Measurements from ENCODE around the gene P2RX3. TPM values are rescaled to one million over a fixed set of nuclear protein-coding genes. Genes with fewer than 3 reads are reported as not detected.
A peak's percentile ranks its signal among the peaks of the same experiment; 100 is the strongest.

P2RX3 gene
- total RNA-seq, 1 donor from 2014 or later = not detected

- peaks cover 0 to 40% of the 10 kb centered on the region in 2 donors for H3K36me3 ChIP-seq
Measured at GRCh38 chr11:57324154-57324885, 13.8 kb upstream of the P2RX3 start.

GRCh38 chr11:57324886-57325734 lies 13.0 kb upstream of the P2RX3 start, which contains the start of gene TNKS1BP1:
TSS of gene TNKS1BP1 (minus strand) at chr11:57324952. CDS start at chr11:57321885, 3,067 bp downstream.
- Histone ChIP-seq H3K27ac (peak within 1 kb of the TSS; percentile 98), H3K4me1 (peaks cover 53% of the 10 kb centered on the region), H3K4me3 (peak within 1 kb of the TSS; percentile 89 to 96), H3K9me3 (no peaks in the 10 kb centered on the region), H3K36me3 (peaks cover 0 to 40% of the 10 kb centered on the region in 2 donors), H3K27me3 (no peaks in the 10 kb centered on the region)
- TF ChIP-seq POLR2A (IDR thresholded peaks at IDR 0.05) (peak; percentile 6 to 86), POLR2AphosphoS5 (IDR thresholded peaks at IDR 0.05; ENCODE audit: insufficient read depth in 1 of 2, low read depth in 1 of 2) (peak; percentile 91 to 92), CTCF (IDR thresholded peaks at IDR 0.05) (no peak)
- DNase-seq (ENCODE audit: extremely low spot score in 2 of 2) = peak in 1 of 2 donors; percentile 99
- intact Hi-C loops (cut with DNase I) = loop anchor here (10.0 kb wide), 1 partner anchor 320 kb away; the partner anchor contains the start of gene YPEL4

More at GRCh38 chr11:57324154-57324885, 13.8 kb upstream of the P2RX3 start:
- TF ChIP-seq POLR2A (IDR thresholded peaks at IDR 0.05) = no peak
- TF ChIP-seq POLR2AphosphoS5 (IDR thresholded peaks at IDR 0.05; ENCODE audit: insufficient read depth in 1 of 2, low read depth in 1 of 2) = peak in 1 of 2 donors; percentile 56
- H3K4me1 ChIP-seq = peaks cover 61% of the 10 kb centered on the region
- DNase-seq (ENCODE audit: extremely low spot score in 2 of 2) = no peak
- H3K9me3 ChIP-seq = no peaks in the 10 kb centered on the region
- no peaks in the 10 kb centered on the region for H3K27me3 ChIP-seq
- peak overlapping the region; percentile 89 to 96 for H3K4me3 ChIP-seq
- peak overlapping the region; percentile 98 for H3K27ac ChIP-seq
- intact Hi-C loops (cut with DNase I) = loop anchor here (10.0 kb wide), 1 partner anchor 320 kb away; the partner anchor contains the start of gene YPEL4

- TF ChIP-seq CTCF (IDR thresholded peaks at IDR 0.05) (no peak), POLR2AphosphoS5 (IDR thresholded peaks at IDR 0.05; ENCODE audit: insufficient read depth in 1 of 2, low read depth in 1 of 2) (no peak), POLR2A (IDR thresholded peaks at IDR 0.05) (peak in 1 of 2 donors; percentile 29)
- DNase-seq (ENCODE audit: extremely low spot score in 2 of 2) = no peak
- Histone ChIP-seq H3K36me3 (peaks cover 0 to 42% of the 10 kb centered on the region in 2 donors), H3K4me1 (peaks cover 47% of the 10 kb centered on the region), H3K27ac (peak overlapping the region; percentile 98), H3K9me3 (no peaks in the 10 kb centered on the region), H3K27me3 (no peaks in the 10 kb centered on the region), H3K4me3 (peak overlapping the region; percentile 89 to 96)
- intact Hi-C loops (cut with DNase I) = loop anchor here (10.0 kb wide), 1 partner anchor 319 kb away; the partner anchor contains the start of gene YPEL4
Measured at GRCh38 chr11:57325735-57326048, 12.5 kb upstream of the P2RX3 start.

GRCh38 chr11:57327721-57328120 lies 10.4 kb upstream of the P2RX3 start:
- no peaks in the 10 kb centered on the region for H3K9me3 ChIP-seq
- peaks cover 0 to 62% of the 10 kb centered on the region in 2 donors for H3K36me3 ChIP-seq
- TF ChIP-seq CTCF (IDR thresholded peaks at IDR 0.05) (no peak), POLR2AphosphoS5 (IDR thresholded peaks at IDR 0.05; ENCODE audit: insufficient read depth in 1 of 2, low read depth in 1 of 2) (no peak), POLR2A (IDR thresholded peaks at IDR 0.05) (no peak)
- peaks cover 30% of the 10 kb centered on the region for H3K4me1 ChIP-seq
- intact Hi-C loops (cut with DNase I) = loop anchor here (10.0 kb wide), 1 partner anchor 317 kb away; the partner anchor contains the start of gene YPEL4
- no peak for DNase-seq (ENCODE audit: extremely low spot score in 2 of 2)
- H3K27ac ChIP-seq = no peak overlapping the region
- H3K27me3 ChIP-seq = no peaks in the 10 kb centered on the region
- no peak overlapping the region for H3K4me3 ChIP-seq

- intact Hi-C loops (cut with DNase I) = no loop called here
- Histone ChIP-seq H3K27me3 (no peaks in the 10 kb centered on the region), H3K4me3 (no peak overlapping the region), H3K27ac (no peak overlapping the region), H3K9me3 (no peaks in the 10 kb centered on the region), H3K4me1 (peaks cover 35% of the 10 kb centered on the region), H3K36me3 (peaks cover 0 to 71% of the 10 kb centered on the region in 2 donors)
- no peak for TF ChIP-seq POLR2AphosphoS5 (IDR thresholded peaks at IDR 0.05; ENCODE audit: insufficient read depth in 1 of 2, low read depth in 1 of 2)
- no peak for TF ChIP-seq CTCF (IDR thresholded peaks at IDR 0.05)
- no peak for TF ChIP-seq POLR2A (IDR thresholded peaks at IDR 0.05)
- no peak for DNase-seq (ENCODE audit: extremely low spot score in 2 of 2)
Measured at GRCh38 chr11:57330029-57330428, 8.1 kb upstream of the P2RX3 start.
